ENCODE data around the gene PPEF2.

The PPEF2 gene

DNA sequence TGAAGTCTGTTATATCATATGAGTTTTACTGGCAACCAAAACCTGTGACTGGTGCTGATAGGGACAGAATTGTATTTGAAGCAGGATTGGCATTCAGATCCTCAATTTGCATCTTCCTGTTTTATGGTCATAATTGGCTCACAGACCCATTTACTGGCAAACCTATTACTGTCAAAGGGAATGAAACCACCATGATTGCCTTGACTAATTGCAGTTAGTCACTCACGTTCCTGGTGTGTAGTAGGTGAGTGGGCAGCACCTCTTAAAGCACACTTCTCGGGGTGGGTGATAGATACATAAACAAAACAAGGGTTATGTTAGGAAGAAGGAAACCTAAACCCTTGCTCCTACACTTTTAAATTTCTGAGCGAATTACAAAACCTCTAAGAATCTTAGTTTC lies 81.0 kb downstream of the PPEF2 start:
- no peak overlapping the region for H3K4me3 ChIP-seq (ENCODE audit: low read depth, low read length)
- no peak for TF ChIP-seq CTCF (IDR thresholded peaks at IDR 0.05; ENCODE audit: borderline replicate concordance, insufficient read depth, low read depth, low read length)

- no peak overlapping the region for H3K4me3 ChIP-seq (ENCODE audit: low read depth, low read length)
- TF ChIP-seq CTCF (IDR thresholded peaks at IDR 0.05; ENCODE audit: borderline replicate concordance, insufficient read depth, low read depth, low read length): no peak
These were observed 81.6 kb downstream of the PPEF2 start for GRCh38 chr4:75820676-75821075.

GRCh38 chr4:75820197-75820596 lies 82.1 kb downstream of the PPEF2 start:
- TF ChIP-seq CTCF (IDR thresholded peaks at IDR 0.05; ENCODE audit: borderline replicate concordance, insufficient read depth, low read depth, low read length): no peak
- no peak overlapping the region for H3K4me3 ChIP-seq (ENCODE audit: low read depth, low read length)

GRCh38 chr4:75819121-75819520 lies 83.1 kb downstream of the PPEF2 start:
- no peak for TF ChIP-seq CTCF (IDR thresholded peaks at IDR 0.05; ENCODE audit: borderline replicate concordance, insufficient read depth, low read depth, low read length)
- H3K4me3 ChIP-seq (ENCODE audit: low read depth, low read length): no peak overlapping the region

GRCh38 chr4:75817901-75818300 lies 84.4 kb downstream of the PPEF2 start:
- TF ChIP-seq CTCF (IDR thresholded peaks at IDR 0.05; ENCODE audit: borderline replicate concordance, insufficient read depth, low read depth, low read length): no peak
- H3K4me3 ChIP-seq (ENCODE audit: low read depth, low read length): no peak overlapping the region

Data from GM12875 (cell line).